Epidermal melanocyte (primary cell): ENCODE data around the gene PKP3.
"Not testable (repeated sequence)": the region's sequence is repeated elsewhere in the genome, so short reads cannot be mapped to it uniquely, and the experiment has no call there.

Source experiments
- DNase-seq: peaks from one replicate; pipeline ENCODE4 v3.0.0; 2011; ENCODE audit warnings: low spot score; ENCODE audit not compliant: insufficient read length

PKP3 gene

GRCh38 chr11:425301-425700, 31.3 kb downstream of the PKP3 start:
- no peak for DNase-seq

GRCh38 chr11:426851-427250, 32.8 kb downstream of the PKP3 start:
- no peak for DNase-seq

GRCh38 chr11:428295-428694, 34.3 kb downstream of the PKP3 start:
- no peak for DNase-seq

- no peak for DNase-seq
Observed at GRCh38 chr11:429391-429790, 35.4 kb downstream of the PKP3 start.

GRCh38 chr11:429931-430456, 36.0 kb downstream of the PKP3 start:
- no peak for DNase-seq

GRCh38 chr11:431921-432320, 37.9 kb downstream of the PKP3 start:
- no peak for DNase-seq

GRCh38 chr11:432501-433100, 38.6 kb downstream of the PKP3 start:
- no peak for DNase-seq

- DNase-seq, result no peak
Observed at GRCh38 chr11:433111-433510, 39.1 kb downstream of the PKP3 start.

GRCh38 chr11:433641-434040, 39.6 kb downstream of the PKP3 start:
- DNase-seq, result no peak

- DNase-seq, result no peak
Observed at GRCh38 chr11:434496-434895, 40.5 kb downstream of the PKP3 start.

GRCh38 chr11:434999-435740, 41.2 kb downstream of the PKP3 start:
- not testable (repeated sequence) for DNase-seq

- no peak for DNase-seq
Observed at GRCh38 chr11:437228-437870, 43.3 kb downstream of the PKP3 start.

GRCh38 chr11:438101-438844, 44.3 kb downstream of the PKP3 start:
- DNase-seq, result no peak

- DNase-seq, result no peak
Observed at GRCh38 chr11:439315-440064, 45.5 kb downstream of the PKP3 start.

- no peak for DNase-seq
Observed at GRCh38 chr11:440065-441042, 46.3 kb downstream of the PKP3 start.

GRCh38 chr11:441043-441417, 47.0 kb downstream of the PKP3 start:
- DNase-seq, result no peak

- DNase-seq, result no peak
Observed at GRCh38 chr11:441418-442274, 47.6 kb downstream of the PKP3 start, which contains the start of gene ANO9. TSS of gene ANO9 (minus strand) at chr11:442011. CDS start at chr11:441926, 85 bp downstream.

GRCh38 chr11:442611-443081, 48.6 kb downstream of the PKP3 start:
- no peak for DNase-seq
